H9 (cell line): ENCODE results near the gene MPP7. TPM values are rescaled to one million over a fixed set of nuclear protein-coding genes. Genes with fewer than 3 reads are reported as not detected.

ENCODE experiments used
- DNase-seq: peaks from one replicate; pipeline ENCODE4 v3.0.0-alpha.2; 2017
- H2AFZ ChIP-seq: one replicate; pipeline ENCODE4 v1.6.1; 2013; ENCODE audit warnings: mild to moderate bottlenecking, low read length, control low read depth, moderate library complexity
- H2AK5ac ChIP-seq: 2 replicates; pipeline ENCODE4 v1.6.1; 2013; ENCODE audit warnings: low read length, control low read depth, mixed read lengths; ENCODE audit not compliant: insufficient read length
- H2BK120ac ChIP-seq: one replicate; pipeline ENCODE4 v1.6.1; 2013; ENCODE audit warnings: low read depth, mild to moderate bottlenecking, low read length, control low read depth, inconsistent platforms; ENCODE audit not compliant: poor library complexity, severe bottlenecking
- H2BK12ac ChIP-seq: 2 replicates; pipeline ENCODE4 v1.6.1; 2013; ENCODE audit warnings: low read length, control low read depth, mixed read lengths, low read depth; ENCODE audit not compliant: insufficient read length
- H2BK15ac ChIP-seq: 2 replicates; pipeline ENCODE4 v1.6.1; 2013; ENCODE audit warnings: low read depth, low read length, control low read depth
- H2BK20ac ChIP-seq: one replicate; pipeline ENCODE4 v1.6.1; 2013; ENCODE audit warnings: low read depth, mild to moderate bottlenecking, low read length, control low read depth, inconsistent platforms; ENCODE audit not compliant: poor library complexity, severe bottlenecking
- H2BK5ac ChIP-seq: 2 replicates; pipeline ENCODE4 v1.6.1; 2013; ENCODE audit warnings: low read length, control low read depth, mixed read lengths; ENCODE audit not compliant: insufficient read length
- H3K14ac ChIP-seq: 2 replicates; pipeline ENCODE4 v1.6.1; 2013; ENCODE audit warnings: low read length, control low read depth; ENCODE audit not compliant: insufficient read depth
- H3K18ac ChIP-seq: 2 replicates; pipeline ENCODE4 v1.6.1; 2013; ENCODE audit warnings: low read depth, mild to moderate bottlenecking, mixed read lengths, low read length, control low read depth; ENCODE audit not compliant: insufficient read length
- H3K23ac ChIP-seq: 2 replicates; pipeline ENCODE4 v1.6.1; 2013; ENCODE audit warnings: low read length, control low read depth, mixed read lengths, low read depth; ENCODE audit not compliant: insufficient read length
- H3K23me2 ChIP-seq: 2 replicates; pipeline ENCODE4 v1.6.1; 2013; ENCODE audit warnings: low read depth, mild to moderate bottlenecking, mixed read lengths, low read length, control low read depth; ENCODE audit not compliant: insufficient read length, poor library complexity, severe bottlenecking
- H3K27ac ChIP-seq: 2 replicates; pipeline ENCODE4 v1.5.1; 2013; ENCODE audit warnings: low read length, control low read depth, mixed read lengths, low read depth; ENCODE audit not compliant: insufficient read length
- H3K27me3 ChIP-seq: 2 replicates; pipeline ENCODE4 v1.6.1; 2013; ENCODE audit warnings: low read length, control low read depth, inconsistent platforms; ENCODE audit not compliant: insufficient read depth
- H3K4ac ChIP-seq: 2 replicates; pipeline ENCODE4 v1.6.1; 2013; ENCODE audit warnings: low read depth, mild to moderate bottlenecking, control low read depth, inconsistent platforms, low read length, moderate library complexity
- H3K4me1 ChIP-seq: 2 replicates; pipeline ENCODE4 v1.6.1; 2013; ENCODE audit warnings: low read length, control low read depth, inconsistent platforms; ENCODE audit not compliant: insufficient read depth
- H3K4me2 ChIP-seq: 2 replicates; pipeline ENCODE4 v1.6.1; 2013; ENCODE audit warnings: low read length, control low read depth, mixed read lengths; ENCODE audit not compliant: insufficient read length, insufficient read depth
- H3K56ac ChIP-seq: 2 replicates; pipeline ENCODE4 v1.6.1; 2013; ENCODE audit warnings: low read depth, mild to moderate bottlenecking, mixed read lengths, low read length, control low read depth; ENCODE audit not compliant: insufficient read length
- H3K79me1 ChIP-seq: 2 replicates; pipeline ENCODE4 v1.6.1; 2013; ENCODE audit warnings: low read depth, mild to moderate bottlenecking, moderate library complexity, low read length, control low read depth, inconsistent platforms; ENCODE audit not compliant: insufficient read depth, poor library complexity, severe bottlenecking
- H3K79me2 ChIP-seq: 2 replicates; pipeline ENCODE4 v1.6.1; 2013; ENCODE audit warnings: low read length, control low read depth, inconsistent platforms; ENCODE audit not compliant: insufficient read depth
- H3K9ac ChIP-seq: 2 replicates; pipeline ENCODE4 v1.6.1; 2013; ENCODE audit warnings: low read length, control low read depth, mixed read lengths; ENCODE audit not compliant: insufficient read length; ENCODE audit errors: extremely low read depth
- H3K9me3 ChIP-seq: one replicate; pipeline ENCODE4 v1.6.1; 2013; ENCODE audit warnings: low read depth, low read length, inconsistent platforms; ENCODE audit not compliant: control insufficient read depth
- H3T11ph ChIP-seq: one replicate; pipeline ENCODE4 v1.6.1; 2013; ENCODE audit warnings: mild to moderate bottlenecking, low read length, control low read depth, inconsistent platforms
- H4K20me1 ChIP-seq: one replicate; pipeline ENCODE4 v1.6.1; 2013; ENCODE audit not compliant: control insufficient read depth, insufficient read length, insufficient read depth
- H4K5ac ChIP-seq: 2 replicates; pipeline ENCODE4 v1.6.1; 2013; ENCODE audit warnings: low read depth, mild to moderate bottlenecking, mixed read lengths, low read length, control low read depth; ENCODE audit not compliant: insufficient read length
- H4K8ac ChIP-seq: replicated peaks from 2 replicates; pipeline ENCODE4 v1.6.1; 2013; ENCODE audit warnings: low read length, control low read depth, mixed read lengths, low read depth; ENCODE audit not compliant: insufficient read length
- H4K91ac ChIP-seq: 2 replicates; pipeline ENCODE4 v1.6.1; 2013; ENCODE audit warnings: low read depth, mild to moderate bottlenecking, moderate library complexity, mixed read lengths, low read length, control low read depth; ENCODE audit not compliant: insufficient read length
- H3K27ac Mint-ChIP-seq, 3 experiments: 2 replicates in 2 of 3; 3 replicates in 1 of 3; pipeline ENCODE4 v1.8.0; 2020 to 2021; ENCODE audit warnings: mixed read lengths in 3 of 3, mild to moderate bottlenecking in 1 of 3, moderate library complexity in 1 of 3
- H3K27me3 Mint-ChIP-seq: 2 replicates; pipeline ENCODE4 v1.8.0; 2021; ENCODE audit warnings: low read depth, mild to moderate bottlenecking, moderate library complexity, mixed read lengths
- H3K36me3 Mint-ChIP-seq, 3 experiments: 2 replicates in 2 of 3; 3 replicates in 1 of 3; pipeline ENCODE4 v1.8.0; 2020 to 2021; ENCODE audit warnings: low read depth in 3 of 3, mixed read lengths in 3 of 3; ENCODE audit not compliant: insufficient read depth in 1 of 3
- H3K4me1 Mint-ChIP-seq, 2 experiments: 2 replicates each; pipeline ENCODE4 v1.8.0; 2020; ENCODE audit warnings: mixed read lengths in 2 of 2
- H3K4me3 Mint-ChIP-seq, 2 experiments: 2 replicates in 1 of 2; 3 replicates in 1 of 2; pipeline ENCODE4 v1.8.0; 2020 to 2021; ENCODE audit warnings: mild to moderate bottlenecking in 2 of 2, mixed read lengths in 2 of 2, moderate library complexity in 1 of 2
- H3K9me3 Mint-ChIP-seq, 2 experiments: 2 replicates in 1 of 2; 3 replicates in 1 of 2; pipeline ENCODE4 v1.8.0; 2020; ENCODE audit warnings: mild to moderate bottlenecking in 2 of 2, mixed read lengths in 2 of 2, moderate library complexity in 1 of 2
- CTCF ChIP-seq: fragments of 200-600 bp; sonication (generic); conservative IDR thresholded peaks from 3 replicates; pipeline ENCODE4 v1.8.0; 2021; ENCODE audit warnings: antibody characterized with exemption, mild to moderate bottlenecking
- total RNA-seq: library from RNA; stranded (reverse); gene quantifications from 2 replicates; pipeline ENCODE4 v1.2.1, GENCODE V29; 2021

The MPP7 gene
- total RNA-seq, 1 experiment from 2014 or later, result 6.9 TPM

GRCh38 chr10:28331066-28331465 lies 28.2 kb upstream of the MPP7 start:
- no peak overlapping the region for H2BK12ac ChIP-seq
- DNase-seq, result no peak
- no peak overlapping the region for H2BK5ac ChIP-seq
- H3K27ac Mint-ChIP-seq, result no peak overlapping the region
- H3K36me3 Mint-ChIP-seq, result no peaks in the 10 kb centered on the region
- no peak overlapping the region for H3K18ac ChIP-seq
- no peak overlapping the region for H3K9ac ChIP-seq
- H2BK15ac ChIP-seq, result no peak overlapping the region
- H2AFZ ChIP-seq, result no peak overlapping the region
- no peaks in the 10 kb centered on the region for H3K9me3 ChIP-seq
- H2AK5ac ChIP-seq, result no peak overlapping the region
- H3K4me1 ChIP-seq, result peaks cover 3% of the 10 kb centered on the region; the same call in 1 of the 2 replicates
- no peaks in the 10 kb centered on the region for H3K9me3 Mint-ChIP-seq
- no peak for TF ChIP-seq CTCF
- H3K79me2 ChIP-seq, result no peaks in the 10 kb centered on the region
- no peak overlapping the region for H2BK20ac ChIP-seq
- no peaks in the 10 kb centered on the region for H3K23me2 ChIP-seq
- H3T11ph ChIP-seq, result no peak overlapping the region
- peaks cover 12 to 14% of the 10 kb centered on the region in 2 experiments for H3K4me1 Mint-ChIP-seq
- H4K5ac ChIP-seq, result no peak overlapping the region
- no peak overlapping the region for H4K8ac ChIP-seq
- no peak overlapping the region for H3K4me2 ChIP-seq
- no peak overlapping the region for H3K4ac ChIP-seq
- H3K79me1 ChIP-seq, result no peaks in the 10 kb centered on the region
- H3K23ac ChIP-seq, result no peak overlapping the region
- no peaks in the 10 kb centered on the region for H4K20me1 ChIP-seq
- H3K4me3 Mint-ChIP-seq, result no peak overlapping the region
- H2BK120ac ChIP-seq, result no peak overlapping the region
- H3K27me3 ChIP-seq, result no peaks in the 10 kb centered on the region
- H3K14ac ChIP-seq, result no peak overlapping the region
- no peak overlapping the region for H3K27ac ChIP-seq
- no peak overlapping the region for H4K91ac ChIP-seq
- no peak overlapping the region for H3K56ac ChIP-seq
- H3K27me3 Mint-ChIP-seq, result no peaks in the 10 kb centered on the region
